ENCODE measurements around the gene INPP4A. TPM values are rescaled to one million over a fixed set of nuclear protein-coding genes. Genes with fewer than 3 reads are reported as not detected.

INPP4A gene
- total and polyA plus RNA-seq, 9 of the 15 experiments (the other 6 are each of a cell fraction or from before 2014, with no cell fraction given) = 1.8 to 15.7 (median 8.3) TPM

DNA sequence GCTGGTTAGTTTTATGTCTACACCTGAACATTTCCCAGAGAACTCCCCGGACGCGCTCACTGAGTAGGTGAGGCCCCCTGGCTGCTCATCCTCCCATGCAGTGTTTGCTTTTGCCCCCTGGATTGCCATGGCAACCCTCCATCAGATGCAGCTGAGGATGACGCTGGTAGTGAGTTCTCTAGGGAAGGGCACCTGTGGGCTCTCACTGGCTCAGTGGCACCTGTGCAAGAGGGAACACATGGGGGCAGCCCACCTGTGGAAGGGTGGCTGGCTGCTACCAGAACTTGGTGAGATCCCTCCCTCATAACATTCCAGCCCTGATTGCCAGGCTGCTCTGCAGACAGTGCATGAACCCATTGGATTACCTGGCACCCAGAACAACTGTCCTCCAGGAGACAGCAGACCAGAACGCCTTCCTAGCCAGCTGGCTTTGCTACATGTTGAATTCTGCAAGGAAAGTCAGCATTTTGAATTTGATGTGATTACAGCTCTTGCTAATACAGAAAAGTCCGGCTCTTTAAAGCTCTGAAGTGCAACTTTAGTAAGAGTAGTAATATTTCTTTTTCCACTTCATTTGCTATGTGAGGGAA is 142.0 kb downstream of the INPP4A start:
- H3K79me2 ChIP-seq (ENCODE audit: control insufficient read depth, insufficient read depth, low read length) = no peaks in the 10 kb centered on the region
- FAIRE-seq (no peak), DNase-seq (ENCODE audit: extremely low read depth in 1 of 4, low spot score in 3 of 4) (no peak), ATAC-seq (no peak)
- H3K4me2 ChIP-seq (ENCODE audit: insufficient read depth, low read length) = no peak overlapping the region
- H3K36me3 ChIP-seq (ENCODE audit: control insufficient read depth, insufficient read depth, low read length) = peaks cover 9% of the 10 kb centered on the region; the same call in 2 of the 3 replicates
- H3K9ac ChIP-seq (ENCODE audit: insufficient read depth in 1 of 2, low read depth in 2 of 2, low read length in 2 of 2) = no peak overlapping the region
- peaks cover 0 to 3% of the 10 kb centered on the region in 2 experiments; a peak in 1 of 5 replicates for H3K4me1 ChIP-seq (replicated peaks in 1 of 2; ENCODE audit: control insufficient read depth in 2 of 2, insufficient read depth in 2 of 2, low read length in 2 of 2)
- H3K9me3 ChIP-seq (replicated peaks; ENCODE audit: control insufficient read depth, insufficient read depth, low read depth, low read length) = no peaks in the 10 kb centered on the region
- no peaks in the 10 kb centered on the region; the same call in 1 of the 2 replicates for H4K20me1 ChIP-seq (replicated peaks; ENCODE audit: control insufficient read depth, insufficient read depth, low read length)
- WGBS (ENCODE audit: insufficient coverage, low coverage, missing lambda C conversion rate) = 84% methylated on average over 6 of the region's 6 CpGs
- ChIA-PET CTCF (ENCODE audit: low intra/inter-chr PET ratio) (no interaction called here), POLR2A (no interaction called here)
- no TSS peak for BruUV-seq (replicated peaks)
- H3K27me3 ChIP-seq (ENCODE audit: control insufficient read depth in 2 of 2, insufficient read depth in 2 of 2, low read length in 2 of 2) = no peaks in the 10 kb centered on the region
- no peak overlapping the region for H2AFZ ChIP-seq (ENCODE audit: low read depth, low read length)
- no peaks in the 10 kb centered on the region for H3K9me1 ChIP-seq (ENCODE audit: control insufficient read depth, insufficient read depth, low read length)
- TF ChIP-seq RFX1 (IDR thresholded peaks at IDR 0.05) (peak; percentile 51), ZBTB5 (IDR thresholded peaks at IDR 0.05) (no peak)
- in situ Hi-C loops (cut with MboI) = no loop called here
- intact Hi-C loops (cut with micrococcal nuclease) = no loop called here
- no peak overlapping the region for H3K4me3 ChIP-seq
- no peak overlapping the region for H3K27ac ChIP-seq (ENCODE audit: extremely low read depth, low read depth, low read length)

GRCh38 chr2:98588880-98589431 is 144.3 kb downstream of the INPP4A start:
- Histone ChIP-seq H3K4me3 (no peak overlapping the region), H3K9me1 (ENCODE audit: control insufficient read depth, insufficient read depth, low read length) (no peaks in the 10 kb centered on the region), H4K20me1 (replicated peaks; ENCODE audit: control insufficient read depth, insufficient read depth, low read length) (no peaks in the 10 kb centered on the region; the same call in 1 of the 2 replicates), H3K27me3 (ENCODE audit: control insufficient read depth in 2 of 2, insufficient read depth in 2 of 2, low read length in 2 of 2) (no peaks in the 10 kb centered on the region), H3K9me3 (replicated peaks; ENCODE audit: control insufficient read depth, insufficient read depth, low read depth, low read length) (no peaks in the 10 kb centered on the region), H3K79me2 (ENCODE audit: control insufficient read depth, insufficient read depth, low read length) (no peaks in the 10 kb centered on the region), H3K36me3 (ENCODE audit: control insufficient read depth, insufficient read depth, low read length) (no peaks in the 10 kb centered on the region; the same call in 2 of the 3 replicates), H3K4me2 (ENCODE audit: insufficient read depth, low read length) (no peak overlapping the region), H3K4me1 (replicated peaks in 1 of 2; ENCODE audit: control insufficient read depth in 2 of 2, insufficient read depth in 2 of 2, low read length in 2 of 2) (peaks cover 0 to 3% of the 10 kb centered on the region in 2 experiments; a peak in 1 of 5 replicates), H2AFZ (ENCODE audit: low read depth, low read length) (no peak overlapping the region), H3K9ac (ENCODE audit: insufficient read depth in 1 of 2, low read depth in 2 of 2, low read length in 2 of 2) (no peak overlapping the region), H3K27ac (ENCODE audit: extremely low read depth, low read depth, low read length) (no peak overlapping the region)
- in situ Hi-C loops (cut with MboI) (no loop called here), intact Hi-C loops (cut with micrococcal nuclease) (no loop called here)
- CTCF ChIA-PET (ENCODE audit: low intra/inter-chr PET ratio) = no interaction called here
- WGBS (ENCODE audit: insufficient coverage, low coverage, missing lambda C conversion rate) = 68% methylated on average over 4 of the region's 4 CpGs
- FAIRE-seq (no peak), ATAC-seq (no peak), DNase-seq (ENCODE audit: extremely low read depth in 1 of 4, low spot score in 3 of 4) (no peak)
- BruUV-seq (replicated peaks) = no TSS peak
- POLR2A ChIA-PET = no interaction called here
- TF ChIP-seq, protein P1, sequence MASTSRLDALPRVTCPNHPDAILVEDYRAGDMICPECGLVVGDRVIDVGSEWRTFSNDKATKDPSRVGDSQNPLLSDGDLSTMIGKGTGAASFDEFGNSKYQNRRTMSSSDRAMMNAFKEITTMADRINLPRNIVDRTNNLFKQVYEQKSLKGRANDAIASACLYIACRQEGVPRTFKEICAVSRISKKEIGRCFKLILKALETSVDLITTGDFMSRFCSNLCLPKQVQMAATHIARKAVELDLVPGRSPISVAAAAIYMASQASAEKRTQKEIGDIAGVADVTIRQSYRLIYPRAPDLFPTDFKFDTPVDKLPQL (IDR thresholded peaks at IDR 0.05; ENCODE audit: extremely low read depth, insufficient read length) = no peak
- TF ChIP-seq DNMT1 (IDR thresholded peaks at IDR 0.05) (no peak), CCAR2 (IDR thresholded peaks at IDR 0.05; ENCODE audit: low read depth, low read length) (no peak), SAP30 (IDR thresholded peaks at IDR 0.05; ENCODE audit: borderline replicate concordance, insufficient read depth, low read depth, low read length, poor library complexity, severe bottlenecking) (no peak)
- TF ChIP-seq, protein P2, sequence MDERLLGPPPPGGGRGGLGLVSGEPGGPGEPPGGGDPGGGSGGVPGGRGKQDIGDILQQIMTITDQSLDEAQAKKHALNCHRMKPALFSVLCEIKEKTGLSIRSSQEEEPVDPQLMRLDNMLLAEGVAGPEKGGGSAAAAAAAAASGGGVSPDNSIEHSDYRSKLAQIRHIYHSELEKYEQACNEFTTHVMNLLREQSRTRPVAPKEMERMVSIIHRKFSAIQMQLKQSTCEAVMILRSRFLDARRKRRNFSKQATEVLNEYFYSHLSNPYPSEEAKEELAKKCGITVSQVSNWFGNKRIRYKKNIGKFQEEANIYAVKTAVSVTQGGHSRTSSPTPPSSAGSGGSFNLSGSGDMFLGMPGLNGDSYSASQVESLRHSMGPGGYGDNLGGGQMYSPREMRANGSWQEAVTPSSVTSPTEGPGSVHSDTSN (CRISPR knock-in tag; IDR thresholded peaks at IDR 0.05; ENCODE audit: low read depth) = no peak
- TF ChIP-seq, protein P2 (tag; conservative IDR thresholded peaks at IDR 0.05; ENCODE audit: low read depth) = no peak
